Stomach (tissue), 4 donors: Measurements from ENCODE around the gene HMGA1.
"Not testable (repeated sequence)": the region's sequence is repeated elsewhere in the genome, so short reads cannot be mapped to it uniquely, and the experiment has no call there.

ENCODE experiments used
- EP300 ChIP-seq: sonication (generic); formaldehyde crosslinking; IDR thresholded peaks from one replicate; pipeline ENCODE4 v1.6.1; 2017; ENCODE audit warnings: antibody characterized with exemption
- POLR2A ChIP-seq, 4 donors: fragments of 450-650 bp; IDR thresholded peaks; one replicate each; pipeline ENCODE4 v1.6.1; 2016; ENCODE audit warnings: antibody characterized with exemption in 4 of 4, control low read depth in 2 of 4, mild to moderate bottlenecking in 1 of 4, moderate library complexity in 1 of 4
- POLR2AphosphoS5 ChIP-seq, 3 donors: sonication (generic); formaldehyde crosslinking; IDR thresholded peaks; one replicate each; pipeline ENCODE4 v1.6.1; 2016; ENCODE audit warnings: antibody characterized with exemption in 3 of 3
- TF ChIP-seq, protein P1 (sequence below), 7 experiments: fragments of 450-650 bp in 4 of 7; fragments of 200-600 bp in 3 of 7; sonication (generic) in 3 of 7; IDR thresholded peaks; one replicate each; pipeline ENCODE4 v1.5.1; 2016 to 2019; ENCODE audit warnings: antibody characterized with exemption in 7 of 7, control low read depth in 2 of 7, mild to moderate bottlenecking in 1 of 7

DNA sequence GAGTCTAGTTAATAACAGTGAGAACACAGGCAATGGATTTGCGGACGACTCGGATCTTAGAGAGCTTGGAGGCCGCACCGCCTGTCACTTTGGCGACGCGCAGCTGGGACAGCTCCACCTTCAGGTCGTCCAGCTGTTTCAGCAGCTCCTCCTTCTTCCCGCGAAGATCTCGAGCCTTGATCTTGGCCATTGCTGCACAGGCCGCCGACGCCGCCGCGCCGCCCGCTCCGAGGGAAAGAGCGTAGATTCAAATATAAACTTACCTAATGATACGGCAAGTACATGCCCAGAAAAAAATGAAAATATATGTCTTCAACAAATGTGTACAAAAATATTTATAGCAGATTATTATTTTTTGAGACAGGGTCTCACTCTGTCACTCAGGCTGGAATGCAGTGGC lies 26.8 kb downstream of the HMGA1 start:
- not testable (repeated sequence) for TF ChIP-seq POLR2A (IDR thresholded peaks at IDR 0.05); EP300; POLR2AphosphoS5 (IDR thresholded peaks at IDR 0.05)
- TF ChIP-seq, protein P1, sequence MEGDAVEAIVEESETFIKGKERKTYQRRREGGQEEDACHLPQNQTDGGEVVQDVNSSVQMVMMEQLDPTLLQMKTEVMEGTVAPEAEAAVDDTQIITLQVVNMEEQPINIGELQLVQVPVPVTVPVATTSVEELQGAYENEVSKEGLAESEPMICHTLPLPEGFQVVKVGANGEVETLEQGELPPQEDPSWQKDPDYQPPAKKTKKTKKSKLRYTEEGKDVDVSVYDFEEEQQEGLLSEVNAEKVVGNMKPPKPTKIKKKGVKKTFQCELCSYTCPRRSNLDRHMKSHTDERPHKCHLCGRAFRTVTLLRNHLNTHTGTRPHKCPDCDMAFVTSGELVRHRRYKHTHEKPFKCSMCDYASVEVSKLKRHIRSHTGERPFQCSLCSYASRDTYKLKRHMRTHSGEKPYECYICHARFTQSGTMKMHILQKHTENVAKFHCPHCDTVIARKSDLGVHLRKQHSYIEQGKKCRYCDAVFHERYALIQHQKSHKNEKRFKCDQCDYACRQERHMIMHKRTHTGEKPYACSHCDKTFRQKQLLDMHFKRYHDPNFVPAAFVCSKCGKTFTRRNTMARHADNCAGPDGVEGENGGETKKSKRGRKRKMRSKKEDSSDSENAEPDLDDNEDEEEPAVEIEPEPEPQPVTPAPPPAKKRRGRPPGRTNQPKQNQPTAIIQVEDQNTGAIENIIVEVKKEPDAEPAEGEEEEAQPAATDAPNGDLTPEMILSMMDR (IDR thresholded peaks at IDR 0.05): not testable (repeated sequence)
